ENCODE data around the gene SH3BGRL3. TPM values are rescaled to one million over a fixed set of nuclear protein-coding genes. Genes with fewer than 3 reads are reported as not detected.

SH3BGRL3 gene
- polyA plus RNA-seq, 3 donors = 478 to 1,744 (median 1,706) TPM

- H3K27ac Mint-ChIP-seq = peak overlapping the region in 2 of 7 donors; percentile 15 to 60
- DNase-seq = no peak
- Histone ChIP-seq H4K20me1 (ENCODE audit: insufficient read depth, low read length) (no peaks in the 10 kb centered on the region), H3K9ac (ENCODE audit: insufficient read depth, low read length, poor library complexity, severe bottlenecking) (no peak overlapping the region), H3K9me3 (replicated peaks in 1 of 2; ENCODE audit: control insufficient read depth in 1 of 2, insufficient read depth in 1 of 2, low read length in 2 of 2) (peaks cover 17 to 18% of the 10 kb centered on the region in 2 donors), H3K27me3 (ENCODE audit: control insufficient read depth in 2 of 2, insufficient read depth in 2 of 2, low read length in 2 of 2) (no peaks in the 10 kb centered on the region), H3K36me3 (replicated peaks in 1 of 2; ENCODE audit: control insufficient read depth in 1 of 2, insufficient read depth in 2 of 2, low read length in 2 of 2) (peaks cover 44 to 91% of the 10 kb centered on the region in 2 donors), H3K27ac (ENCODE audit: low read depth in 1 of 2, low read length in 2 of 2) (no peak overlapping the region), H3K4me3 (replicated peaks in 1 of 3; ENCODE audit: low read depth in 2 of 3, low read length in 3 of 3) (no peak overlapping the region), H2AFZ (ENCODE audit: insufficient read depth, low read depth, low read length, poor library complexity, severe bottlenecking) (no peak overlapping the region), H3K79me2 (ENCODE audit: insufficient read depth, low read length) (no peaks in the 10 kb centered on the region), H3K4me2 (replicated peaks; ENCODE audit: extremely low read depth, low read length, poor library complexity, severe bottlenecking) (no peak overlapping the region), H3K4me1 (ENCODE audit: control insufficient read depth in 1 of 2, insufficient read depth in 2 of 2, low read length in 2 of 2) (peaks cover 3 to 4% of the 10 kb centered on the region in 2 donors)
- intact Hi-C loops (cut with micrococcal nuclease) = no loop called here
- TF ChIP-seq, protein P1, sequence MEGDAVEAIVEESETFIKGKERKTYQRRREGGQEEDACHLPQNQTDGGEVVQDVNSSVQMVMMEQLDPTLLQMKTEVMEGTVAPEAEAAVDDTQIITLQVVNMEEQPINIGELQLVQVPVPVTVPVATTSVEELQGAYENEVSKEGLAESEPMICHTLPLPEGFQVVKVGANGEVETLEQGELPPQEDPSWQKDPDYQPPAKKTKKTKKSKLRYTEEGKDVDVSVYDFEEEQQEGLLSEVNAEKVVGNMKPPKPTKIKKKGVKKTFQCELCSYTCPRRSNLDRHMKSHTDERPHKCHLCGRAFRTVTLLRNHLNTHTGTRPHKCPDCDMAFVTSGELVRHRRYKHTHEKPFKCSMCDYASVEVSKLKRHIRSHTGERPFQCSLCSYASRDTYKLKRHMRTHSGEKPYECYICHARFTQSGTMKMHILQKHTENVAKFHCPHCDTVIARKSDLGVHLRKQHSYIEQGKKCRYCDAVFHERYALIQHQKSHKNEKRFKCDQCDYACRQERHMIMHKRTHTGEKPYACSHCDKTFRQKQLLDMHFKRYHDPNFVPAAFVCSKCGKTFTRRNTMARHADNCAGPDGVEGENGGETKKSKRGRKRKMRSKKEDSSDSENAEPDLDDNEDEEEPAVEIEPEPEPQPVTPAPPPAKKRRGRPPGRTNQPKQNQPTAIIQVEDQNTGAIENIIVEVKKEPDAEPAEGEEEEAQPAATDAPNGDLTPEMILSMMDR (IDR thresholded peaks at IDR 0.05) = no peak
- H3K27me3 Mint-ChIP-seq (ENCODE audit: low read depth in 3 of 3) = peaks cover 0 to 4% (median 0%) of the 10 kb centered on the region in 3 donors
- 100% methylated on average over 1 of the region's 4 CpGs for WGBS (ENCODE audit: insufficient coverage)
- H3K4me1 Mint-ChIP-seq = peaks cover 6% of the 10 kb centered on the region
- no peak overlapping the region for H3K4me3 Mint-ChIP-seq
- peaks cover 17 to 25% (median 20%) of the 10 kb centered on the region in 7 donors for H3K9me3 Mint-ChIP-seq
- H3K36me3 Mint-ChIP-seq = peaks cover 68 to 92% of the 10 kb centered on the region in 2 donors
Measured at GRCh38 chr1:26269198-26269550, 10.7 kb upstream of the SH3BGRL3 start.

DNA sequence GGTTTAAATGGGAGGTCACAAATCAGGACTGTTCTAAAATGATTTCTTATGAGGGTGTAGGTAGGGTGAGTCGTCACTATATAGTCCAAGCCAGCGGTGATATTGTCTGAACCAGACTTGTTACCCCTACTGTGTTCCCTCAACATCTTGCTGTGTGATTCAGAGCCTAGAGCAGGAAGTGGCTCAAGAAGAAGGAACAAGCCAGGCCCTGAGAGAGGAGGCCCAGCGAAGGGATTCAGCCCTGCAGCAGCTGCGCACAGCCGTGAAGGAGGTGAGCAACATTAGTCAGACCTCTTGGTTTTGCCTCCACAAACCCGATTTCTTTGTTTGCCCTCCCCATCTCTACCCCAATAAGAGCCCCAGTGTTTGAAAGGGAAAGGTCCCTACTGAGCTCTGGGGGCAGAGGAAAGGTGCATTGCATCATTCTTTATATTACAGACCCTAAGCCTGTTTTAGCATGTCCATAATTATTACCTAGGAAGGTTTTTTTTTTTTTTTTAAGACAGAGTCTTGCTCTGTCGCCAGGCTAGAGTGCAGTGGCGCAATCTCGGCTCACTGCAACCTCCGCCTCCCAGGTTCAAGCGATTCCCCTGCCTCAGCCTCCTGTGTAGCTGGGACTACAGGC lies 5.0 kb upstream of the SH3BGRL3 start:
- H3K27ac Mint-ChIP-seq = peak overlapping the region; percentile 96 to 100 (median 99)
- WGBS (ENCODE audit: insufficient coverage) = 0% methylated on average over 1 of the region's 11 CpGs
- Histone ChIP-seq H3K4me1 (ENCODE audit: control insufficient read depth in 1 of 2, insufficient read depth in 2 of 2, low read length in 2 of 2) (peaks cover 58 to 59% of the 10 kb centered on the region in 2 donors), H3K4me3 (replicated peaks in 1 of 3; ENCODE audit: low read depth in 2 of 3, low read length in 3 of 3) (peak overlapping the region in 1 of 3 experiments; percentile 43), H3K4me2 (replicated peaks; ENCODE audit: extremely low read depth, low read length, poor library complexity, severe bottlenecking) (peak overlapping the region; percentile 54), H3K79me2 (ENCODE audit: insufficient read depth, low read length) (peaks cover 29% of the 10 kb centered on the region), H3K9me3 (replicated peaks in 1 of 2; ENCODE audit: control insufficient read depth in 1 of 2, insufficient read depth in 1 of 2, low read length in 2 of 2) (no peaks in the 10 kb centered on the region), H3K9ac (ENCODE audit: insufficient read depth, low read length, poor library complexity, severe bottlenecking) (peak overlapping the region; percentile 67), H3K36me3 (replicated peaks in 1 of 2; ENCODE audit: control insufficient read depth in 1 of 2, insufficient read depth in 2 of 2, low read length in 2 of 2) (peaks cover 26 to 46% of the 10 kb centered on the region in 2 donors), H2AFZ (ENCODE audit: insufficient read depth, low read depth, low read length, poor library complexity, severe bottlenecking) (no peak overlapping the region), H3K27ac (ENCODE audit: low read depth in 1 of 2, low read length in 2 of 2) (peak overlapping the region; percentile 99 to 100), H4K20me1 (ENCODE audit: insufficient read depth, low read length) (no peaks in the 10 kb centered on the region), H3K27me3 (ENCODE audit: control insufficient read depth in 2 of 2, insufficient read depth in 2 of 2, low read length in 2 of 2) (no peaks in the 10 kb centered on the region)
- H3K27me3 Mint-ChIP-seq (ENCODE audit: low read depth in 3 of 3) = peaks cover 0 to 2% (median 0%) of the 10 kb centered on the region in 3 donors
- peak; percentile 92 to 95 (median 94) for DNase-seq
- peak overlapping the region; percentile 53 to 81 for H3K4me3 Mint-ChIP-seq
- peaks cover 60% of the 10 kb centered on the region for H3K4me1 Mint-ChIP-seq
- H3K36me3 Mint-ChIP-seq = peaks cover 45 to 63% of the 10 kb centered on the region in 2 donors
- H3K9me3 Mint-ChIP-seq = peaks cover 0 to 2% (median 0%) of the 10 kb centered on the region in 7 donors
- intact Hi-C loops (cut with micrococcal nuclease) = loop anchor here in 1 of 2 donors (1.0 to 2.0 kb wide), 3 partner anchors 14 to 44 kb away; partner anchors contain the start of gene CEP85
- TF ChIP-seq, protein P1 (IDR thresholded peaks at IDR 0.05) = no peak
